ENCODE results near the gene SFTA2. TPM values are rescaled to one million over a fixed set of nuclear protein-coding genes. Genes with fewer than 3 reads are reported as not detected.

Gene SFTA2
- total RNA-seq, 1 donor from 2014 or later = 2.8 TPM

- Mint-ChIP-seq H3K36me3 (ENCODE audit: low read depth, unreplicated experiment) (peaks cover 6% of the 10 kb centered on the region), H3K9me3 (ENCODE audit: unreplicated experiment) (no peaks in the 10 kb centered on the region), H3K27me3 (ENCODE audit: unreplicated experiment) (peaks cover 7% of the 10 kb centered on the region), H3K4me1 (ENCODE audit: unreplicated experiment) (peaks cover 43% of the 10 kb centered on the region), H3K4me3 (ENCODE audit: unreplicated experiment) (no peak overlapping the region), H3K27ac (ENCODE audit: unreplicated experiment) (no peak overlapping the region)
- no peak for DNase-seq (ENCODE audit: low spot score)
- TF ChIP-seq, protein P1, sequence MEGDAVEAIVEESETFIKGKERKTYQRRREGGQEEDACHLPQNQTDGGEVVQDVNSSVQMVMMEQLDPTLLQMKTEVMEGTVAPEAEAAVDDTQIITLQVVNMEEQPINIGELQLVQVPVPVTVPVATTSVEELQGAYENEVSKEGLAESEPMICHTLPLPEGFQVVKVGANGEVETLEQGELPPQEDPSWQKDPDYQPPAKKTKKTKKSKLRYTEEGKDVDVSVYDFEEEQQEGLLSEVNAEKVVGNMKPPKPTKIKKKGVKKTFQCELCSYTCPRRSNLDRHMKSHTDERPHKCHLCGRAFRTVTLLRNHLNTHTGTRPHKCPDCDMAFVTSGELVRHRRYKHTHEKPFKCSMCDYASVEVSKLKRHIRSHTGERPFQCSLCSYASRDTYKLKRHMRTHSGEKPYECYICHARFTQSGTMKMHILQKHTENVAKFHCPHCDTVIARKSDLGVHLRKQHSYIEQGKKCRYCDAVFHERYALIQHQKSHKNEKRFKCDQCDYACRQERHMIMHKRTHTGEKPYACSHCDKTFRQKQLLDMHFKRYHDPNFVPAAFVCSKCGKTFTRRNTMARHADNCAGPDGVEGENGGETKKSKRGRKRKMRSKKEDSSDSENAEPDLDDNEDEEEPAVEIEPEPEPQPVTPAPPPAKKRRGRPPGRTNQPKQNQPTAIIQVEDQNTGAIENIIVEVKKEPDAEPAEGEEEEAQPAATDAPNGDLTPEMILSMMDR (IDR thresholded peaks at IDR 0.05; ENCODE audit: unreplicated experiment) = no peak
Observed at GRCh38 chr6:30954631-30955366, 22.8 kb upstream of the SFTA2 start.

- peaks cover 6% of the 10 kb centered on the region for H3K27me3 Mint-ChIP-seq (ENCODE audit: unreplicated experiment)
- TF ChIP-seq, protein P1 (IDR thresholded peaks at IDR 0.05; ENCODE audit: unreplicated experiment) = no peak
- H3K36me3 Mint-ChIP-seq (ENCODE audit: low read depth, unreplicated experiment) = peaks cover 10% of the 10 kb centered on the region
- no peak overlapping the region for H3K27ac Mint-ChIP-seq (ENCODE audit: unreplicated experiment)
- no peak for DNase-seq (ENCODE audit: low spot score)
- H3K9me3 Mint-ChIP-seq (ENCODE audit: unreplicated experiment) = no peaks in the 10 kb centered on the region
- H3K4me1 Mint-ChIP-seq (ENCODE audit: unreplicated experiment) = peaks cover 24% of the 10 kb centered on the region
- no peak overlapping the region for H3K4me3 Mint-ChIP-seq (ENCODE audit: unreplicated experiment)
Observed at GRCh38 chr6:30951907-30952469, 20.0 kb upstream of the SFTA2 start.

GRCh38 chr6:30948811-30949210 lies 16.8 kb upstream of the SFTA2 start:
- H3K27me3 Mint-ChIP-seq (ENCODE audit: unreplicated experiment) = peaks cover 6% of the 10 kb centered on the region
- H3K27ac Mint-ChIP-seq (ENCODE audit: unreplicated experiment) = no peak overlapping the region
- H3K4me3 Mint-ChIP-seq (ENCODE audit: unreplicated experiment) = no peak overlapping the region
- no peak for DNase-seq (ENCODE audit: low spot score)
- peaks cover 10% of the 10 kb centered on the region for H3K4me1 Mint-ChIP-seq (ENCODE audit: unreplicated experiment)
- TF ChIP-seq, protein P1 (IDR thresholded peaks at IDR 0.05; ENCODE audit: unreplicated experiment) = no peak
- peaks cover 10% of the 10 kb centered on the region for H3K36me3 Mint-ChIP-seq (ENCODE audit: low read depth, unreplicated experiment)
- no peaks in the 10 kb centered on the region for H3K9me3 Mint-ChIP-seq (ENCODE audit: unreplicated experiment)

- H3K4me1 Mint-ChIP-seq (ENCODE audit: unreplicated experiment) = peaks cover under 1% of the 10 kb centered on the region
- DNase-seq (ENCODE audit: low spot score) = no peak
- no peak overlapping the region for H3K27ac Mint-ChIP-seq (ENCODE audit: unreplicated experiment)
- peaks cover 9% of the 10 kb centered on the region for H3K27me3 Mint-ChIP-seq (ENCODE audit: unreplicated experiment)
- H3K36me3 Mint-ChIP-seq (ENCODE audit: low read depth, unreplicated experiment) = peaks cover 10% of the 10 kb centered on the region
- TF ChIP-seq, protein P1 (IDR thresholded peaks at IDR 0.05; ENCODE audit: unreplicated experiment) = no peak
- no peaks in the 10 kb centered on the region for H3K9me3 Mint-ChIP-seq (ENCODE audit: unreplicated experiment)
- H3K4me3 Mint-ChIP-seq (ENCODE audit: unreplicated experiment) = no peak overlapping the region
Observed at GRCh38 chr6:30947231-30947630, 15.3 kb upstream of the SFTA2 start.

DNA sequence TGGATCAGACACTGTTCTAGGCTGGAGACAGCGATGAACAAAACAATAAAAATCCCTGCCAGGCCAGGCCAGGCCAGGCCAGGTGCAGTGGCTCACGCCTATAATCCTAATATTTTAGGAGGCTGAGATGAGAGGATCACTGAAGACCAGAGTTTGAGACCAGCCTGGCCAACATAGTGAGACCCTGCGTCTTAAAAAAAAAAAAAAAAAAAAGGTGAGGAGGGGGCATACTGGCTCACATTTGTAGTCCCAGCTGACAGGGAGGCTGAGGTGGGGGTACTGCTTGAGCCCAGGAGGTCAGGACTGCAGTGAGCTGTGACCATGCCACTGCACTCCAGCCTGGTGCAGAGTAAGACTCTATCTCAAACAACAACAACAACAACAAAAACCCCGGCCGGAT lies 13.3 kb upstream of the SFTA2 start:
- Mint-ChIP-seq H3K27ac (ENCODE audit: unreplicated experiment) (no peak overlapping the region), H3K27me3 (ENCODE audit: unreplicated experiment) (peaks cover 8% of the 10 kb centered on the region), H3K4me1 (ENCODE audit: unreplicated experiment) (peaks cover 3% of the 10 kb centered on the region), H3K9me3 (ENCODE audit: unreplicated experiment) (no peaks in the 10 kb centered on the region), H3K36me3 (ENCODE audit: low read depth, unreplicated experiment) (peaks cover 9% of the 10 kb centered on the region), H3K4me3 (ENCODE audit: unreplicated experiment) (no peak overlapping the region)
- no peak for DNase-seq (ENCODE audit: low spot score)
- TF ChIP-seq, protein P1 (IDR thresholded peaks at IDR 0.05; ENCODE audit: unreplicated experiment) = no peak
